NCI-H2107 treated with DMSO at 0.1 percent for 48 hours (cell line): Measurements from ENCODE around the gene USP38.
"Not testable (repeated sequence)": the region's sequence is repeated elsewhere in the genome, so short reads cannot be mapped to it uniquely, and the experiment has no call there.

Source experiments
- DNase-seq: peaks from one replicate; lab custom pipeline; 2025; ENCODE audit not compliant: unreplicated experiment; lab: John Stamatoyannopoulos, UW

The USP38 gene

DNA sequence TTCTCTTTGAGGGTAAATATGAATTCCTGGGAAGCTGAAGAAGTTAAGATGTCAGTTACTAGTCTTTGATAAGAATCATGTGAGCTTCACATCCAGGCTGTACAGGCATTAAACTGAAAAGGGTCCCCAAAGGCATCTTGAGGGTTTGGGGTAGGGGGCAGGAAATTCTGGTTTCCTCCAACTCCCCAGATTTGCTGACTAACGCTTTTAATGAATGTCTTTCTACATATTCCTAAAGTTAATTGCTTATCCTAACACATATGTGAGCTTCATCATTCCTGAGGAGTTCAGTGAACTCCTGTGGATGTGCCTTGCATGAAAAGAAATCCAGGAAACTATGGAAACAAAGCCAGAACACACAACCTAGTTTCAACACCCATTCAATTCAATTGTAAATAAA is 78.1 kb downstream of the USP38 start:
- no peak for DNase-seq

DNA sequence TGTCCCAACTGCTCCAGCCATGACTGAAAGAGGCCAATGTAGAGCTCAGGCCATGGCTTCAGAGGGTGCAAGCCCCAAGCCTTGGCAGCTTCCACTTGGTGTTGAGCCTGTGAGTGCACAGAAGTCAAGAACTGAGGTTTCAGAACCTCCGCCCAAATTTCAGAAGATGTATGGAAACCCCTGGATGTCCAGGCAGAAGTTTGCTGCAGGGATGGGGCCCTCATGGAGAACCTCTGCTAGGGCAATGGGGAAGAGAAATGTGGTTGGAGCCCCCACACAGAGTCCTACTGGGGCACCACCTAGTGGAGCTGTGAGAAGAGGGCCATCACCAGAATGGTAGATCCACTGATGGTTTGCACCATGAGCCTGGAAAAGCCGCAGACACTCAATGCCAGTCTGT is 83.0 kb downstream of the USP38 start:
- not testable (repeated sequence) for DNase-seq

DNA sequence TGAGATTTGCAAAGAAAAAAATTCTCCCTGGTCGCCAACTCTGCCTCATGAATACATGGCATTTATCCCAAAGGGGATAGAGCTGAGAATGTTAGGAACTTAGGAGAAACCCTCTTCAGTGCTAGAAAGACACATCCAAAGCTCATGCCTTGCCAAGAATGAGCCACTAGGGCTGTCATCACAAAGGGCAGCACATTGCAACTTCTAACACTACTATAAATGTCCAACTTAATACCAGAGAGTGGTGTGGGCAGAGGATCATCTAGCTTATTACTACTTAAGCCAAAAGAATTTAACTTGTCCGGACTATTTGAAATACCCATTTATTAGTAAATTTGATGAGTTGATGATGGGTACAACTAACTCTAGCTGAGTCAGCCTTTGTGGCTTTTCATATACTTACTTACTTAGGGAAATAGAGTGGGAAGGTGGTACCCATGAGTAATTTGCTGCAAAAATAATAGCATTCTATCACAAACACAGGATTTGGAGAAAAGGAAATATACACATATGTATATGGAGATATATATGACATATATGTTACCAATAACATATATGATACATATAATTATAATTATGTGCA is 85.6 kb downstream of the USP38 start:
- DNase-seq: no peak
